Measurements from ENCODE around the gene CDC14A. TPM values are rescaled to one million over a fixed set of nuclear protein-coding genes. Genes with fewer than 3 reads are reported as not detected.

Gene CDC14A
- total and polyA plus RNA-seq, 4 donors, result 6.1 to 18.9 (median 10.1) TPM

GRCh38 chr1:100543640-100544039 lies 191.3 kb downstream of the CDC14A start:
- H3K9me3 ChIP-seq (ENCODE audit: control insufficient read depth, insufficient read depth, low read length), result no peaks in the 10 kb centered on the region
- peaks cover 17% of the 10 kb centered on the region for H3K27me3 ChIP-seq (ENCODE audit: control insufficient read depth, insufficient read depth, low read length)
- DNase-seq (ENCODE audit: low read depth in 4 of 6, low spot score in 6 of 6), result no peak
- H3K36me3 ChIP-seq (ENCODE audit: control insufficient read depth, insufficient read depth, low read length), result no peaks in the 10 kb centered on the region
- H3K4me3 ChIP-seq (ENCODE audit: low read depth, low read length), result no peak overlapping the region
- WGBS (ENCODE audit: insufficient coverage), result 71% methylated on average over 2 of the region's 2 CpGs
- no peak overlapping the region for H3K27ac ChIP-seq (ENCODE audit: low read depth, low read length)
- H3K4me1 ChIP-seq (ENCODE audit: control insufficient read depth, insufficient read depth, low read length), result peaks cover 11% of the 10 kb centered on the region

- H3K27me3 ChIP-seq (ENCODE audit: control insufficient read depth, insufficient read depth, low read length), result peaks cover 12% of the 10 kb centered on the region
- no peak overlapping the region for H3K4me3 ChIP-seq (ENCODE audit: low read depth, low read length)
- H3K9me3 ChIP-seq (ENCODE audit: control insufficient read depth, insufficient read depth, low read length), result no peaks in the 10 kb centered on the region
- H3K4me1 ChIP-seq (ENCODE audit: control insufficient read depth, insufficient read depth, low read length), result peaks cover 4% of the 10 kb centered on the region
- 87% methylated on average over 4 of the region's 4 CpGs for WGBS (ENCODE audit: insufficient coverage)
- no peak for DNase-seq (ENCODE audit: low read depth in 4 of 6, low spot score in 6 of 6)
- H3K36me3 ChIP-seq (ENCODE audit: control insufficient read depth, insufficient read depth, low read length), result no peaks in the 10 kb centered on the region
- no peak overlapping the region for H3K27ac ChIP-seq (ENCODE audit: low read depth, low read length)
Observed at GRCh38 chr1:100544791-100545190, 192.5 kb downstream of the CDC14A start.

- Histone ChIP-seq H3K4me3 (ENCODE audit: low read depth, low read length) (no peak overlapping the region), H3K9me3 (ENCODE audit: control insufficient read depth, insufficient read depth, low read length) (peaks cover 2% of the 10 kb centered on the region), H3K36me3 (ENCODE audit: control insufficient read depth, insufficient read depth, low read length) (no peaks in the 10 kb centered on the region), H3K27me3 (ENCODE audit: control insufficient read depth, insufficient read depth, low read length) (peaks cover 4% of the 10 kb centered on the region), H3K4me1 (ENCODE audit: control insufficient read depth, insufficient read depth, low read length) (no peaks in the 10 kb centered on the region), H3K27ac (ENCODE audit: low read depth, low read length) (no peak overlapping the region)
- DNase-seq (ENCODE audit: low read depth in 4 of 6, low spot score in 6 of 6), result no peak
- no CpG with 5 or more reads among the region's 1 CpG for WGBS (ENCODE audit: insufficient coverage)
Observed at GRCh38 chr1:100545855-100546254, 193.5 kb downstream of the CDC14A start.

DNA sequence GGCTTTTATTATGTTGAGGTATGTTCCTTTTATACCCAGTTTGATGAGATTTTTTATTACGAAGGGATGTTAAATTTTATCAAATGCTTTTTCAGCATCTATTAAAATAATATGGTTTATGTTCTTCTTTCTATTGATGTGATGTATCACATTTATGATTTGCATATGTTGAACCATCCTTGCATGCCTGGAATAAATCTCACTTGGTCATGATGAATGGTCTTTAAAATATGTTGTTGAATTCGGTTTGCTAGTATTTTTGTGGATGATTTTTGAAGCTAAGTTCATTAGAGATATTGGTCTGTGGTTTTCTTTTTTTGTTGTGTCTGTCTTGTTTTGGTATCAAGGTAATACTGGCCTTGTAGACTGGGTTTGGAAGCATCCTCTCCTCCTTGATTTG lies 199.7 kb downstream of the CDC14A start:
- no peak overlapping the region for H3K4me3 ChIP-seq (ENCODE audit: low read depth, low read length)

DNA sequence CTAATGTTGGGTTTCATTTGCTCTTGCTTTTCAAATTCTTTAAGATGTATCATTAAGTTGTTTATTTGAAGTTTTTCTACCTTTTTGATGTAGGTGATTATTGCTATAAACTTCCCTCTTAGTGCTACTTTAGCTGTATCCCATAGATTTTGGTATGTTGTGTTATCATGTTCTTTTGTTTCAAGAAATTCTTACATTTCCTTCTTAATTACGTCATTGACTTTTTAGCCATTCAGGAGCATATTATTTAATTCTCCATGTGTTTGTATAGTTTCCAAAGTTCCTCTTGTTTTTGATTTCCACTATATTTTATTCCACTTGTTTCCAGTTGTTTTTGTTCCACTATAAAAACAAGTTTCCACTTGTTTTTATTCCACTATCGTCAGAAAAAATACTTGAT lies 200.6 kb downstream of the CDC14A start:
- no peaks in the 10 kb centered on the region for H3K4me1 ChIP-seq (ENCODE audit: control insufficient read depth, insufficient read depth, low read length)
- H3K36me3 ChIP-seq (ENCODE audit: control insufficient read depth, insufficient read depth, low read length), result no peaks in the 10 kb centered on the region
- peaks cover 3% of the 10 kb centered on the region for H3K9me3 ChIP-seq (ENCODE audit: control insufficient read depth, insufficient read depth, low read length)
- no peak overlapping the region for H3K4me3 ChIP-seq (ENCODE audit: low read depth, low read length)
- DNase-seq (ENCODE audit: low read depth in 4 of 6, low spot score in 6 of 6), result no peak
- H3K27me3 ChIP-seq (ENCODE audit: control insufficient read depth, insufficient read depth, low read length), result no peaks in the 10 kb centered on the region
- H3K27ac ChIP-seq (ENCODE audit: low read depth, low read length), result no peak overlapping the region
- WGBS (ENCODE audit: insufficient coverage), result no CpG with 5 or more reads among the region's 2 CpGs

More for the DNA sequence above, 199.7 kb downstream of the CDC14A start:
- H3K9me3 ChIP-seq (ENCODE audit: control insufficient read depth, insufficient read depth, low read length), result peaks cover 3% of the 10 kb centered on the region
- H3K27me3 ChIP-seq (ENCODE audit: control insufficient read depth, insufficient read depth, low read length), result no peaks in the 10 kb centered on the region
- no peaks in the 10 kb centered on the region for H3K4me1 ChIP-seq (ENCODE audit: control insufficient read depth, insufficient read depth, low read length)
- DNase-seq (ENCODE audit: low read depth in 4 of 6, low spot score in 6 of 6), result no peak
- H3K27ac ChIP-seq (ENCODE audit: low read depth, low read length), result no peak overlapping the region
- H3K36me3 ChIP-seq (ENCODE audit: control insufficient read depth, insufficient read depth, low read length), result no peaks in the 10 kb centered on the region
- WGBS (ENCODE audit: insufficient coverage), result 44% methylated on average over 1 of the region's 2 CpGs

DNA sequence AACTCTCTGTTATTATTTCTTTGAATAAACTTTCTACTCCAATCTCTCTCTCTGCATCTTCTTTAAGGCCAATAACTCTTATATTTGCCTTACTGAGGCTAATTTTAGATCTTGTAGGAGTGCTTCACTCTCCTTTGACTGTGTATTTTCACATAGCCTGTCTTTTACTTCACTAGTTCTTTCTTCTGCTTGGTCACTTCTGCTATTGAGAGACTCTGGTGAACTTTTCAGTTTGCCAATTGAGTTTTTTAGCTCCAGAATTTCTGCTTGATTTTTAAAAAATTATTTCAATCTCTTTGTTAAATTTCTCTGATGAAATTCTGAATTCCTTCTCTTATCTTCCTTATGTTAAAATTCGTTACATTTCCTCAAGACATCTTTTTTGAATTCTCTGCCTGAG lies 203.9 kb downstream of the CDC14A start:
- Histone ChIP-seq H3K9me3 (ENCODE audit: control insufficient read depth, insufficient read depth, low read length) (peaks cover 1% of the 10 kb centered on the region), H3K4me1 (ENCODE audit: control insufficient read depth, insufficient read depth, low read length) (no peaks in the 10 kb centered on the region), H3K4me3 (ENCODE audit: low read depth, low read length) (no peak overlapping the region), H3K36me3 (ENCODE audit: control insufficient read depth, insufficient read depth, low read length) (no peaks in the 10 kb centered on the region), H3K27ac (ENCODE audit: low read depth, low read length) (no peak overlapping the region), H3K27me3 (ENCODE audit: control insufficient read depth, insufficient read depth, low read length) (no peaks in the 10 kb centered on the region)
- no CpG with 5 or more reads among the region's 1 CpG for whole genome bisulfite sequencing (ENCODE audit: insufficient coverage)
- no peak for DNase-seq (ENCODE audit: low read depth in 4 of 6, low spot score in 6 of 6)

DNA sequence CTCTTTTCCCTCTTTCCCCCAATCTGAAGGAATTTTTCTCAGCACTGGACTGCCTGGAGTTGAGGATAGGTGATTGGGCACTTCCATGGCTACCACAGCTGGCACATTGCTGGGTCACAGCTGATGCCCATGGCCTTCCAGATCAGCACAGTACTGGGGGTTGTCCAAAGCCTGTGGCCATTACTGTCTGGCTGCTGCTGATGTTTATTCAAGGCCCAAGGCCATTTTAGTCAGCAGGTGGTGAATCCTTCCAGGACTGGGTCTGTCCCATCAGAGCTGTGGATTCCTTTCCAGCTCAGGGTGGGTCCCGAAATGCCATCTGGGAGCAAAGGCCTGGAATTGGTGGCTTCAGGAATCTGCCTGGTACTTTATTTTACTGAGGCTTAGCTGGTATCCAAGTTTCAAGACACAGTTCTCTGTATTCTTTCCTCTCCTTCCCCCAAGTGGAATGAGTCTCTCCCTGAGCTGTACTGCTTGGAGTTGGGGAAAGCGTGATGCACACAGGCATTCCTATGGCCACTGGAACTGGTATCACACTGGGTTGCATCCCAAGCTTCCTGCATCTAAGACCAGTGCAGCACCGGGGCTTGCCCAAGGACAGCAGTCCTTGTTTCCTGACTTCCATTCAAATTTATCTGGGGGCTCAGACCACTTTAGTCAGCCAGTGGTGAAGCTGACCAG lies 204.8 kb downstream of the CDC14A start:
- H3K4me1 ChIP-seq (ENCODE audit: control insufficient read depth, insufficient read depth, low read length), result no peaks in the 10 kb centered on the region
- H3K4me3 ChIP-seq (ENCODE audit: low read depth, low read length), result no peak overlapping the region
- WGBS (ENCODE audit: insufficient coverage), result 96% methylated on average over 3 of the region's 3 CpGs
- no peak for DNase-seq (ENCODE audit: low read depth in 4 of 6, low spot score in 6 of 6)
- H3K9me3 ChIP-seq (ENCODE audit: control insufficient read depth, insufficient read depth, low read length), result peaks cover 1% of the 10 kb centered on the region
- H3K27me3 ChIP-seq (ENCODE audit: control insufficient read depth, insufficient read depth, low read length), result no peaks in the 10 kb centered on the region
- no peaks in the 10 kb centered on the region for H3K36me3 ChIP-seq (ENCODE audit: control insufficient read depth, insufficient read depth, low read length)
- no peak overlapping the region for H3K27ac ChIP-seq (ENCODE audit: low read depth, low read length)

GRCh38 chr1:100557606-100557953 lies 205.3 kb downstream of the CDC14A start:
- no peaks in the 10 kb centered on the region for H3K36me3 ChIP-seq (ENCODE audit: control insufficient read depth, insufficient read depth, low read length)
- H3K4me1 ChIP-seq (ENCODE audit: control insufficient read depth, insufficient read depth, low read length), result no peaks in the 10 kb centered on the region
- H3K27me3 ChIP-seq (ENCODE audit: control insufficient read depth, insufficient read depth, low read length), result no peaks in the 10 kb centered on the region
- no peak overlapping the region for H3K4me3 ChIP-seq (ENCODE audit: low read depth, low read length)
- no peaks in the 10 kb centered on the region for H3K9me3 ChIP-seq (ENCODE audit: control insufficient read depth, insufficient read depth, low read length)
- H3K27ac ChIP-seq (ENCODE audit: low read depth, low read length), result no peak overlapping the region
- no peak for DNase-seq (ENCODE audit: low read depth in 4 of 6, low spot score in 6 of 6)

DNA sequence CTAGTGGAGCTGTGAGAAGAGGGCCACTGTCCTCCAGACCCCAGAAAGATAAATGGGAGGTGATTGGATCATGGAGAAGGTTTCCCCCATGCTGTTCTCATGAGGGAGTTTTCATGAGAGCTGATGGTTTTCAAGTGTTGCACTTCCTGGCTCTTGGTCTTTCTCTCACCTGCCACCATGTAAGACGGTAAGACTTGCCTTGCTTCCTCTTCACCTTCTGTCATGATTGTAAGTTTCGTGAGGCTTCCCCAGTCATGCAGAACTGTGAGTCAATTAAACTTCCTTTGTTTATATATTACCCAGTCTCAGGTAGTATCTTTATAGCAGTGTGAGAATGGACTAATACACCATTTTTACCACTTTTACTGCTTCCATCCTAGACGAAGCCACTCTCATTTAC lies 213.2 kb downstream of the CDC14A start:
- no peak overlapping the region for H3K27ac ChIP-seq (ENCODE audit: low read depth, low read length)
- no peaks in the 10 kb centered on the region for H3K9me3 ChIP-seq (ENCODE audit: control insufficient read depth, insufficient read depth, low read length)

GRCh38 chr1:100565937-100566699 lies 213.8 kb downstream of the CDC14A start:
- no peaks in the 10 kb centered on the region for H3K36me3 ChIP-seq (ENCODE audit: control insufficient read depth, insufficient read depth, low read length)
- no CpG with 5 or more reads among the region's 5 CpGs for WGBS (ENCODE audit: insufficient coverage)
- H3K4me1 ChIP-seq (ENCODE audit: control insufficient read depth, insufficient read depth, low read length), result no peaks in the 10 kb centered on the region
- H3K4me3 ChIP-seq (ENCODE audit: low read depth, low read length), result no peak overlapping the region
- no peak overlapping the region for H3K27ac ChIP-seq (ENCODE audit: low read depth, low read length)
- no peaks in the 10 kb centered on the region for H3K27me3 ChIP-seq (ENCODE audit: control insufficient read depth, insufficient read depth, low read length)
- DNase-seq (ENCODE audit: low read depth in 4 of 6, low spot score in 6 of 6), result peak in 1 of 6 donors; percentile 9
- H3K9me3 ChIP-seq (ENCODE audit: control insufficient read depth, insufficient read depth, low read length), result peaks cover 2% of the 10 kb centered on the region

More for the DNA sequence above, 213.2 kb downstream of the CDC14A start:
- no peak for DNase-seq (ENCODE audit: low read depth in 4 of 6, low spot score in 6 of 6)
- 43% methylated on average over 1 of the region's 3 CpGs for WGBS (ENCODE audit: insufficient coverage)
- Histone ChIP-seq H3K4me3 (ENCODE audit: low read depth, low read length) (no peak overlapping the region), H3K27me3 (ENCODE audit: control insufficient read depth, insufficient read depth, low read length) (no peaks in the 10 kb centered on the region), H3K4me1 (ENCODE audit: control insufficient read depth, insufficient read depth, low read length) (no peaks in the 10 kb centered on the region), H3K36me3 (ENCODE audit: control insufficient read depth, insufficient read depth, low read length) (no peaks in the 10 kb centered on the region)

All from spinal cord (tissue), 10 donors.